MCF 10A (cell line): ENCODE data around the gene RBP5. TPM values are rescaled to one million over a fixed set of nuclear protein-coding genes. Genes with fewer than 3 reads are reported as not detected.
A peak's percentile ranks its signal among the peaks of the same experiment; 100 is the strongest.

Experiments
- BruUV-seq: library from RNA; stranded (reverse); fragments of 400-500 nt; replicated peaks from 2 replicates; lab custom pipeline; 2021; lab: Mats Ljungman, UMichigan
- CTCF ChIA-PET: fragments of 300-600 bp; sonication (Branson Sonifier 250); formaldehyde crosslinking; extraction: SDS; loops from one replicate; lab custom pipeline; 2021; ENCODE audit warnings: antibody characterized with exemption, inconsistent platforms; lab: Yijun Ruan, JAX
- POLR2A ChIA-PET: fragments of 300-600, 350-650 bp; sonication (Branson Sonifier 250); formaldehyde crosslinking; extraction: SDS; loops from one replicate; lab custom pipeline; 2020; ENCODE audit warnings: antibody characterized with exemption, inconsistent platforms; lab: Yijun Ruan, JAX
- DNase-seq: peaks from one replicate; pipeline ENCODE4 v3.0.0-alpha.2; 2018; ENCODE audit not compliant: unreplicated experiment
- H3K27ac Mint-ChIP-seq: one replicate; pipeline ENCODE4 v1.8.0; 2022; ENCODE audit warnings: mild to moderate bottlenecking, low read depth, mixed read lengths; ENCODE audit not compliant: unreplicated experiment
- H3K27me3 Mint-ChIP-seq: one replicate; pipeline ENCODE4 v1.8.0; 2022; ENCODE audit warnings: mixed read lengths; ENCODE audit not compliant: insufficient read depth, unreplicated experiment
- H3K36me3 Mint-ChIP-seq: one replicate; pipeline ENCODE4 v1.8.0; 2022; ENCODE audit warnings: mild to moderate bottlenecking, moderate library complexity, mixed read lengths; ENCODE audit not compliant: insufficient read depth, unreplicated experiment
- H3K4me1 Mint-ChIP-seq: one replicate; pipeline ENCODE4 v1.8.0; 2022; ENCODE audit warnings: mixed read lengths; ENCODE audit not compliant: insufficient read depth, unreplicated experiment
- H3K4me3 Mint-ChIP-seq: one replicate; pipeline ENCODE4 v1.8.0; 2022; ENCODE audit warnings: mild to moderate bottlenecking, moderate library complexity, mixed read lengths; ENCODE audit not compliant: unreplicated experiment
- H3K9me3 Mint-ChIP-seq: one replicate; pipeline ENCODE4 v1.8.0; 2022; ENCODE audit warnings: mixed read lengths; ENCODE audit not compliant: unreplicated experiment
- CTCF ChIP-seq: fragments of 200-600 bp; IDR thresholded peaks from one replicate; pipeline ENCODE4 v1.8.0; 2022; ENCODE audit warnings: antibody characterized with exemption, mild to moderate bottlenecking; ENCODE audit not compliant: unreplicated experiment
- intact Hi-C: fragments of 100-400 bp; cut with micrococcal nuclease; formaldehyde crosslinking; loops from 2 replicates; pipeline ENCODE4 v1.14.1; 2022
- total RNA-seq: library from RNA; stranded (reverse); gene quantifications from 2 replicates; pipeline ENCODE4 v1.2.3, GENCODE V29; 2022

RBP5 gene
- total RNA-seq, 1 experiment from 2014 or later = not detected

DNA sequence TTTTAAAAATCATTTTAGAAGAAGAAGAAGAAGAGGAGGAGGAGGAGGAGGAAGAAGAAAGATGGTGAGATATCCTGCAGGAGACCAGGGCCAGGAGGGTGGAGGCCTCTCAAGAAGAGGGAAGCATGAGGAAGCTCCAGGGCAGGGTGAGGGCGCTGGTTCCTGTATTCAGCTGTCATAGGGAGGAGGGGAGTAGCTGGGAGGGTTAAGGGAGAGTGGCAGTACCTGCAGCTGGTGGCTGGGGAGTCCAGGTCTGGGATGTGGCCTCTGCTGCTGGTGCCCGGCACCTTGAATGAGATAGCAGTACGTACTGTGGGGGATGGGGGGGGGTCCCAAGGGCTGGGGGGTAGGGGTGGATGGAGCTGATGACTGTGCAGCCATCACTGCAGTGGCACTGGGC, 9.8 kb downstream of the RBP5 start:
- TF ChIP-seq CTCF = no peak
- Mint-ChIP-seq H3K27ac (no peak overlapping the region), H3K4me3 (no peak overlapping the region), H3K36me3 (peaks cover 37% of the 10 kb centered on the region), H3K4me1 (peaks cover 6% of the 10 kb centered on the region), H3K9me3 (no peaks in the 10 kb centered on the region), H3K27me3 (no peaks in the 10 kb centered on the region)
- ChIA-PET CTCF (interaction anchor here (0.6 to 2.0 kb wide), 6 partner anchors 9 to 251 kb away, joined by 3 to 6 read pairs (median 4); partner anchors contain the start of genes C1RL, PEX5 and TPI1), POLR2A (interaction anchor here (1.4 kb wide), 1 partner anchor 11 kb away, joined by 6 read pairs; no protein-coding TSS in a partner anchor)
- intact Hi-C loops = no loop called here
- no TSS peak for BruUV-seq
- DNase-seq = no peak

- Mint-ChIP-seq H3K36me3 (peaks cover 36% of the 10 kb centered on the region), H3K4me1 (peaks cover 6% of the 10 kb centered on the region), H3K9me3 (no peaks in the 10 kb centered on the region), H3K27me3 (no peaks in the 10 kb centered on the region), H3K4me3 (no peak overlapping the region), H3K27ac (no peak overlapping the region)
- intact Hi-C loops = no loop called here
- ChIA-PET CTCF (interaction anchor here (0.7 to 1.1 kb wide), 4 partner anchors 9 to 57 kb away, joined by 3 read pairs; partner anchors contain the start of gene C1S), POLR2A (no interaction called here)
- no TSS peak for BruUV-seq
- no peak for TF ChIP-seq CTCF
- no peak for DNase-seq
Observed at GRCh38 chr12:7117670-7118069, 11.0 kb downstream of the RBP5 start.

GRCh38 chr12:7116916-7117315, 11.8 kb downstream of the RBP5 start:
- Mint-ChIP-seq H3K27me3 (no peaks in the 10 kb centered on the region), H3K4me1 (peaks cover 6% of the 10 kb centered on the region), H3K9me3 (no peaks in the 10 kb centered on the region), H3K4me3 (no peak overlapping the region), H3K36me3 (peaks cover 36% of the 10 kb centered on the region), H3K27ac (no peak overlapping the region)
- DNase-seq = no peak
- ChIA-PET POLR2A (interaction anchor here (0.8 kb wide), 1 partner anchor 244 kb away, joined by 3 read pairs; the partner anchor contains the start of gene SPSB2), CTCF (interaction anchor here (0.6 to 1.1 kb wide), 4 partner anchors 9 to 172 kb away, joined by 3 to 5 read pairs (median 3); no protein-coding TSS in a partner anchor)
- intact Hi-C loops = no loop called here
- TF ChIP-seq CTCF = no peak
- no TSS peak for BruUV-seq

- no TSS peak for BruUV-seq
- POLR2A ChIA-PET = no interaction called here
- no peak for TF ChIP-seq CTCF
Observed at GRCh38 chr12:7116196-7116595, 12.5 kb downstream of the RBP5 start.

More at GRCh38 chr12:7116196-7116595, 12.5 kb downstream of the RBP5 start:
- intact Hi-C loops = no loop called here
- Mint-ChIP-seq H3K4me3 (no peak overlapping the region), H3K9me3 (no peaks in the 10 kb centered on the region), H3K27me3 (no peaks in the 10 kb centered on the region), H3K4me1 (peaks cover 6% of the 10 kb centered on the region), H3K36me3 (peaks cover 36% of the 10 kb centered on the region), H3K27ac (peak overlapping the region; percentile 9)
- no peak for DNase-seq
- CTCF ChIA-PET = interaction anchor here (0.6 to 1.5 kb wide), 3 partner anchors 28 to 345 kb away, joined by 5 to 6 read pairs (median 5); no protein-coding TSS in a partner anchor
